ENCODE results near the gene CBX7.

Gene CBX7

GRCh38 chr22:39090426-39091064 lies 61.9 kb downstream of the CBX7 start:
- no peak for DNase-seq

- DNase-seq = no peak
Measured at GRCh38 chr22:39089928-39090327, 62.6 kb downstream of the CBX7 start.

GRCh38 chr22:39088685-39089032 lies 63.8 kb downstream of the CBX7 start:
- DNase-seq = no peak

- no peak for DNase-seq
Measured at GRCh38 chr22:39087881-39088684, 64.4 kb downstream of the CBX7 start.

GRCh38 chr22:39087098-39087497 lies 65.4 kb downstream of the CBX7 start:
- DNase-seq = no peak

- no peak for DNase-seq
Measured at GRCh38 chr22:39084666-39085065, 67.8 kb downstream of the CBX7 start.

GRCh38 chr22:39083212-39084165 lies 69.0 kb downstream of the CBX7 start:
- no peak for DNase-seq

- no peak for DNase-seq
Measured at GRCh38 chr22:39081598-39081997, 70.9 kb downstream of the CBX7 start.

GRCh38 chr22:39081016-39081415 lies 71.5 kb downstream of the CBX7 start:
- no peak for DNase-seq
